ENCODE data around the gene DLK1. TPM values are rescaled to one million over a fixed set of nuclear protein-coding genes. Genes with fewer than 3 reads are reported as not detected.

DLK1 gene
- total and polyA plus RNA-seq, 2 experiments from 2014 or later = not detected

DNA sequence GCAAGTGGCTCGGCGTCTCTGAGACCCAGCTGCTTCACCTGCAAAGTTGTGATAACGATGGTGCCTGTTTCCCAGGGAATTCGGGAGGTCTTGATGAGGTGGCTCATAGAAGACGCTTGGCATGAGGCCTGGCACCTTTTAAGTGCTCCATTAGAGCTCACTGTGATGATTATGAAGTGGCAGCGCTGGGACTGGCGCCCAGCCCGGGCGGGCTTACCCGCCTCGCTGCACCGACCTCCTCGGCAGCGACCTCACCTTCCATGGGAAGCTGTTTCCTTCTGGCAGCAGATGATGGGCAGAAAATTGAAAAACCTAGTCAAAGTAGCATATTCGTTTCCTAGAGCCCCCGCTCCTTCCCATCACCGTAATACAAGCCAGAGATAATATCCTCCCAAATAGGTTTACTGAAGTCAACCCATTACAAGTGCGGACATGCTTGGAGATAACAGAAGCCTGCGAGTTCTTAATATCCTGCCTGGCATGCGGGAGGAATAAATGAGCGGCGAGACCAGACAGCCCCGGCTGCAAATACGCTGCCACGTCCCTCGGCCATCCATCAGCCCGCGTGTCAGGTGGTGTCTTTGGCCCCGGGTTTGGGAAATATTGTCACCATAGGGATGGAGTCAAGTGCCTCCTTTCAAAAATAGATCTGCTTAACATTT is 35.2 kb upstream of the DLK1 start:
- no peaks in the 10 kb centered on the region for H3F3A ChIP-seq (ENCODE audit: insufficient read depth)
- no peaks in the 10 kb centered on the region for H3K79me2 ChIP-seq (ENCODE audit: insufficient read depth)
- no peak overlapping the region for H3K9ac ChIP-seq
- no peaks in the 10 kb centered on the region for H4K20me1 ChIP-seq (ENCODE audit: insufficient read depth)
- no peaks in the 10 kb centered on the region for H3K36me3 ChIP-seq (ENCODE audit: low read depth)
- H3K4me3 ChIP-seq = no peak overlapping the region
- in situ Hi-C loops (cut with MboI) = no loop called here
- no peak for DNase-seq
- H3K9me3 ChIP-seq (ENCODE audit: low read depth) = no peaks in the 10 kb centered on the region
- peaks cover 13% of the 10 kb centered on the region for H3K4me1 ChIP-seq (ENCODE audit: insufficient read depth)
- H3K9me2 ChIP-seq (ENCODE audit: insufficient read depth) = no peaks in the 10 kb centered on the region
- H3K27me3 ChIP-seq (replicated peaks; ENCODE audit: insufficient read depth) = no peaks in the 10 kb centered on the region
- no peak overlapping the region for H2AFZ ChIP-seq
- no peak overlapping the region for H3K27ac ChIP-seq
- no peak overlapping the region for H3K4me2 ChIP-seq (ENCODE audit: unreplicated experiment)
- TF ChIP-seq EZH2phosphoT487 (IDR thresholded peaks at IDR 0.05; ENCODE audit: insufficient read depth, low read depth) (no peak), EZH2 (IDR thresholded peaks at IDR 0.05; ENCODE audit: insufficient read depth, poor library complexity, severe bottlenecking) (no peak)
- 79 to 80% methylated on average over 29 of the region's 29 CpGs for WGBS, 2 experiments (ENCODE audit: low coverage in 1 of 2, low lambda C conversion rate in 2 of 2, missing lambda C conversion rate in 2 of 2)

DNA sequence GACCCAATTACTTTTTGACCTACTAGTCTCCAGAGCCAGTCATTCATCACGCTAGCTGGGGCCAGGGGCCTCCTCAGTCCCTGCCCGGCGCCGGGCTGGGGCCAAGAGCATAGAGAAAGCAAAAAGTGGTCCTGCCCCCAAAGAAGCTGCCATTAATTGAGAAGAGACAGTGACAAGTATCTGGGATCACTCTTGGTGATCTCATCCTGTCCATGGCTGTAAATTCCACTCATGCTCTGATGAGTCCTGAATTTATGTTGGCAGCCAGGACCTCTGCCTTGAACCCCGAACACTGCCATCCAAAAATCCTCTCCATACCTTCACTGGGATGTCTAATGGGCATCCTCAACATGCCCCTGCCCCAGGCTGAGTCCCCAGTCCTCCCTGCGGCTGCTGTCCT is 34.4 kb upstream of the DLK1 start:
- H3K9ac ChIP-seq = no peak overlapping the region
- no peaks in the 10 kb centered on the region for H3F3A ChIP-seq (ENCODE audit: insufficient read depth)
- no peaks in the 10 kb centered on the region for H4K20me1 ChIP-seq (ENCODE audit: insufficient read depth)
- no peaks in the 10 kb centered on the region for H3K79me2 ChIP-seq (ENCODE audit: insufficient read depth)
- no peaks in the 10 kb centered on the region for H3K27me3 ChIP-seq (replicated peaks; ENCODE audit: insufficient read depth)
- WGBS, 2 experiments (ENCODE audit: low coverage in 1 of 2, low lambda C conversion rate in 2 of 2, missing lambda C conversion rate in 2 of 2) = 57 to 62% methylated on average over 6 of the region's 6 CpGs
- H3K9me3 ChIP-seq (ENCODE audit: low read depth) = no peaks in the 10 kb centered on the region
- TF ChIP-seq EZH2phosphoT487 (IDR thresholded peaks at IDR 0.05; ENCODE audit: insufficient read depth, low read depth) (no peak), EZH2 (IDR thresholded peaks at IDR 0.05; ENCODE audit: insufficient read depth, poor library complexity, severe bottlenecking) (no peak)
- no peak overlapping the region for H3K4me3 ChIP-seq
- H3K27ac ChIP-seq = no peak overlapping the region
- peaks cover 13% of the 10 kb centered on the region for H3K4me1 ChIP-seq (ENCODE audit: insufficient read depth)
- H3K36me3 ChIP-seq (ENCODE audit: low read depth) = no peaks in the 10 kb centered on the region
- H3K9me2 ChIP-seq (ENCODE audit: insufficient read depth) = no peaks in the 10 kb centered on the region
- peak; percentile 20 for DNase-seq
- H3K4me2 ChIP-seq (ENCODE audit: unreplicated experiment) = no peak overlapping the region
- in situ Hi-C loops (cut with MboI) = no loop called here
- H2AFZ ChIP-seq = no peak overlapping the region

DNA sequence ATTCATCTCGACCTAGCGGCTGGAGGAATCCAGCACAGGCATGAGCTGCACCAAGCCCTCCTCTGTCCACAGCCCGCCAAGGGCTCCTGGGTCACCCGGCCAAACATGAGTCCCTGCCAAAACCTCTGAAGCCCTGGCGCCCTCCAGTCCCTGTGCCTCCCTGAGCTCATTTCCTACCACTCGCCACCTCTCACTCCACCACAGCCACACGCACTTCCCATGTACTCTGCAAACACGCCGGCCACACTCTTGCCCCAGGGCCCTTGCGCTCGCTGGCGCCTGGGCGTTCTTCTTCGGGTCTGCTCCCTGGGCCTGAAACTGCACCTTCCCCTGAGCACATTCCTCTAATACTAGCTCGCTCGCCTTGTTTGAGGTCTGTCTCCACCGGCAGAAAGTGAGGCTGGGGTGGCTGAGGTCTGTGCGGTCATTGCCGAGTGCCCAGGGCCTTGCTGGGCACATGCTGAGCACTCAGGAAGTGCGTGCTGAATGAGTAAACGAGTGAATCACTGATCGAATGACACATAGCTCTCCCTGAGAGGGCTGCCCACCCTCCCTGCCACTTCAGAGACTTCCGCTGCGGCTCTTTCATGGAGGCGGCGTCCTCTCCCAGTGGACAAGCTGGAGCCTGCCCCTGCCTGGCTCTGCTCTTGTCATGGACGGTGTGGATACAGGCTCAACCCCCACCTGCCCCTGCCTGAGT is 33.7 kb upstream of the DLK1 start:
- H3F3A ChIP-seq (ENCODE audit: insufficient read depth) = no peaks in the 10 kb centered on the region
- no peaks in the 10 kb centered on the region for H3K9me3 ChIP-seq (ENCODE audit: low read depth)
- H3K9ac ChIP-seq = 0 out of 2 replicates have a peak overlapping the region, but pooled peaks have one; percentile 23
- H3K79me2 ChIP-seq (ENCODE audit: insufficient read depth) = no peaks in the 10 kb centered on the region
- peak overlapping the region; percentile 62 for H3K27ac ChIP-seq
- H3K27me3 ChIP-seq (replicated peaks; ENCODE audit: insufficient read depth) = no peaks in the 10 kb centered on the region
- peak; percentile 95 for DNase-seq
- H4K20me1 ChIP-seq (ENCODE audit: insufficient read depth) = no peaks in the 10 kb centered on the region
- H3K4me3 ChIP-seq = no peak overlapping the region
- 59 to 60% methylated on average over 25 to 26 of the region's 27 CpGs for WGBS, 2 experiments (ENCODE audit: low coverage in 1 of 2, low lambda C conversion rate in 2 of 2, missing lambda C conversion rate in 2 of 2)
- H3K4me1 ChIP-seq (ENCODE audit: insufficient read depth) = peaks cover 13% of the 10 kb centered on the region
- no peaks in the 10 kb centered on the region for H3K9me2 ChIP-seq (ENCODE audit: insufficient read depth)
- H3K4me2 ChIP-seq (ENCODE audit: unreplicated experiment) = peak overlapping the region; percentile 24
- peak overlapping the region; percentile 31; the same call in 1 of the 2 replicates for H2AFZ ChIP-seq
- in situ Hi-C loops (cut with MboI) = no loop called here
- no peak for TF ChIP-seq EZH2 (IDR thresholded peaks at IDR 0.05; ENCODE audit: insufficient read depth, poor library complexity, severe bottlenecking)
- TF ChIP-seq EZH2phosphoT487 (IDR thresholded peaks at IDR 0.05; ENCODE audit: insufficient read depth, low read depth) = no peak
- no peaks in the 10 kb centered on the region for H3K36me3 ChIP-seq (ENCODE audit: low read depth)

DNA sequence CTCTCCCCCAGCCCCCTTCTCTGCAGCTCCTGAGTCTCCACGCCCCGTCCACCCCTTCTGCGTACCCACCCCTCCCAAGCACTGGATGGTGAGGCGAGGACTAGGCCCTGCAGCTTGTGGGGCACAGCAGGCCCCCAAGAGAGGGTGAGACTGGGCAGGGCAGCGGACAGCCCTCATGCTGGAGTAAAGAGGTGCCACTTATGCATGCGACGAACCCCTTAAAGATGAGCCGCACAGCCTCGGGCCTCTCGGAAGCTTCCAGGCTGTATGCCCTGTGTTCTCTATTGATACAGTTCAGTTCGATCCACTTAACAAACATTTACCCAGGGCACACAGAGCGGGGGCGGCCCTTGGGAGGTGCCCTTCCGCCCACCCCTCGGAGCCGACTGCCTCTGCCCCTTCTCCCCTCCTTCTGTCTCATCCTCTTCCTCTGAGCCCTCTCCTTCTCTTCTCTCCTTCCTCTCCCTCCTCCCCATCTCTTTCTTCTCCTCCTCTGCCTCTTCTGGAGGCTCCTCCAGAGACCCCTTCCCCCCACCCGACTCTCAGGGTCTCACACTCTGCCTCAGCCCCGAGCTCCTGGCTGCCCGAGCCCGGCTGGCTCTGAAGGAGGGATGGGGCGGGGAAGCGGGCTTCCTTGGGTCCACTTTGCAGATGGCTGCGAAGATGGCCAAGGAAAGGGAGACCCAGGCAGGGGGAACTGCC is 32.7 kb upstream of the DLK1 start:
- Histone ChIP-seq H4K20me1 (ENCODE audit: insufficient read depth) (no peaks in the 10 kb centered on the region), H2AFZ (no peak overlapping the region), H3K4me2 (ENCODE audit: unreplicated experiment) (no peak overlapping the region), H3K9me3 (ENCODE audit: low read depth) (no peaks in the 10 kb centered on the region), H3K27me3 (replicated peaks; ENCODE audit: insufficient read depth) (no peaks in the 10 kb centered on the region), H3K9me2 (ENCODE audit: insufficient read depth) (no peaks in the 10 kb centered on the region), H3K4me1 (ENCODE audit: insufficient read depth) (peaks cover 12% of the 10 kb centered on the region), H3F3A (ENCODE audit: insufficient read depth) (no peaks in the 10 kb centered on the region), H3K79me2 (ENCODE audit: insufficient read depth) (no peaks in the 10 kb centered on the region), H3K4me3 (no peak overlapping the region), H3K27ac (no peak overlapping the region), H3K9ac (no peak overlapping the region), H3K36me3 (ENCODE audit: low read depth) (no peaks in the 10 kb centered on the region)
- 90 to 94% methylated on average over 13 to 21 of the region's 23 CpGs for WGBS, 2 experiments (ENCODE audit: low coverage in 1 of 2, low lambda C conversion rate in 2 of 2, missing lambda C conversion rate in 2 of 2)
- in situ Hi-C loops (cut with MboI) = no loop called here
- TF ChIP-seq EZH2phosphoT487 (IDR thresholded peaks at IDR 0.05; ENCODE audit: insufficient read depth, low read depth) (no peak), EZH2 (IDR thresholded peaks at IDR 0.05; ENCODE audit: insufficient read depth, poor library complexity, severe bottlenecking) (no peak)
- no peak for DNase-seq

Measured in GM23248 (cell line).